Effector memory CD8-positive, alpha-beta T cell (primary cell): Measurements from ENCODE around the gene KCND2.

Source experiments
- ATAC-seq: fragments of 150-1000 bp; cut with Tn5 transposase; replicated peaks from 2 replicates; pipeline ENCODE4 v1.10.0; 2021; ENCODE audit warnings: mild to moderate bottlenecking, moderate library complexity
- DNase-seq, 3 experiments: peaks; one replicate each; pipeline ENCODE4 v3.0.0; 2021
- H3K27ac Mint-ChIP-seq, 2 donors: one replicate each; pipeline ENCODE4 v1.8.0; 2022; ENCODE audit warnings: mild to moderate bottlenecking in 2 of 2, mixed read lengths in 2 of 2, moderate library complexity in 2 of 2
- H3K27me3 Mint-ChIP-seq, 2 donors: one replicate each; pipeline ENCODE4 v1.8.0; 2022; ENCODE audit warnings: mixed read lengths in 2 of 2
- H3K36me3 Mint-ChIP-seq: one replicate; pipeline ENCODE4 v1.8.0; 2022; ENCODE audit warnings: mild to moderate bottlenecking, moderate library complexity, mixed read lengths; ENCODE audit not compliant: insufficient read depth
- H3K4me1 Mint-ChIP-seq, 2 donors: one replicate each; pipeline ENCODE4 v1.8.0; 2022; ENCODE audit warnings: low read depth in 2 of 2, mixed read lengths in 2 of 2
- H3K4me3 Mint-ChIP-seq, 2 donors: one replicate each; pipeline ENCODE4 v1.8.0; 2022; ENCODE audit warnings: mild to moderate bottlenecking in 2 of 2, mixed read lengths in 2 of 2, moderate library complexity in 2 of 2
- H3K9me3 Mint-ChIP-seq, 2 donors: one replicate each; pipeline ENCODE4 v1.8.0; 2022; ENCODE audit warnings: mixed read lengths in 2 of 2

KCND2 gene

GRCh38 chr7:120794106-120794729 lies 521.2 kb downstream of the KCND2 start:
- peaks cover 0 to 1% of the 10 kb centered on the region in 2 donors for H3K9me3 Mint-ChIP-seq
- peaks cover 6 to 12% of the 10 kb centered on the region in 2 donors for H3K27me3 Mint-ChIP-seq
- ATAC-seq (no peak), DNase-seq (no peak)
- H3K27ac Mint-ChIP-seq, result no peak overlapping the region
- no peak overlapping the region for H3K4me3 Mint-ChIP-seq
- peaks cover 0 to 2% of the 10 kb centered on the region in 2 donors for H3K4me1 Mint-ChIP-seq
- no peaks in the 10 kb centered on the region for H3K36me3 Mint-ChIP-seq

DNA sequence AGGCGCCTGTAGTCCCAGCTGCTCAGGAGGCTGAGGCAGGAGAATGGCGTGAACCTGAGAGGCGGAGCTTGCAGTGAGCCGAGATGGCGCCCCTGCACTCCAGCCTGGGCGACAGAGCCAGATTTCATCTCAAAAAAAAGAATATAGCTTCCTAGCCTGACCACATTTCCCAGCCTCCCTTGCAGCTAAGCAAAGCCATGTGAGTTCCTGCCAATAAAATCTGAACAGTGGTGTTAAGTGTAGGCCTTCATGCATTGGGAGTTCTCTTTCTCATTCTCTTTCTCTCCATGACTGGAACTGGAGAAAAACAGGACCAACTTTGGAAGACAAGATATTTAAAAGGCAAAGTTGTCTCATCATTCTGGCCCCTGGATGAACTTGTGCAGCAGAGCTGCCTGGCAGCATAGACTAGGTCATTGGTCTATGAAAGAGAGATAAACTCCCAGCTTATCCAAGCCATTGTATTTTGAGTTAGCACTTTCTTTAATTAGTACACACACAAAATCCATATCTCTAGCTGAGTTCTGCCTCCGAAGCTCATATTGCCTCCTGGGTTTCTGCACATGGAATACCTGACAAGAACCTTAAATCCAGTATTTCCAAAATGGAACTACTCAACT lies 524.2 kb downstream of the KCND2 start:
- H3K9me3 Mint-ChIP-seq, result peaks cover 0 to 1% of the 10 kb centered on the region in 2 donors
- H3K27ac Mint-ChIP-seq, result no peak overlapping the region
- ATAC-seq (no peak), DNase-seq (no peak)
- no peak overlapping the region for H3K4me3 Mint-ChIP-seq
- H3K4me1 Mint-ChIP-seq, result peaks cover 0 to under 1% of the 10 kb centered on the region in 2 donors
- H3K27me3 Mint-ChIP-seq, result peaks cover 6 to 11% of the 10 kb centered on the region in 2 donors
- H3K36me3 Mint-ChIP-seq, result no peaks in the 10 kb centered on the region

DNA sequence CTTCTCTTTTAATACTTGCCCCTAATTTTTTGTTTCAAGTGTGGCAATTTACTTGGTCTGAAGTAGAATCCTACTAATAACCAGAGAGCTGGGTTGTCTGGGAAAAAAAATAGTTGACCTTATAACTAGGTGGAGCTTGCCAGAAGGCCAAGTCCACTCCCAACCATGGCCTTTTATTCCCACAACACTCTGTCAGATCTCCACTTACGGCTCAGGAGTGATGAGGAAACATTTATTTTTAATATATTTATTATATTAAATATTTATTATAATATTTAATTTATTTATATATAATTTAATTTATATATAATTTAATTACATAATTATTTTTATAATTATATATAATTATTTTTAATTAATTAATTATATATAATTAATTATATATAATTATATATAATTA lies 526.2 kb downstream of the KCND2 start:
- Mint-ChIP-seq H3K27ac (no peak overlapping the region), H3K4me1 (no peaks in the 10 kb centered on the region), H3K9me3 (peaks cover 0 to 1% of the 10 kb centered on the region in 2 donors), H3K27me3 (peaks cover 11% of the 10 kb centered on the region in 2 donors), H3K36me3 (no peaks in the 10 kb centered on the region), H3K4me3 (no peak overlapping the region)
- ATAC-seq, result no peak
- no peak for DNase-seq
